Ureter (tissue), 1 donor: ENCODE data around the gene HES6. TPM values are rescaled to one million over a fixed set of nuclear protein-coding genes. Genes with fewer than 3 reads are reported as not detected.
"Not testable (repeated sequence)": the region's sequence is repeated elsewhere in the genome, so short reads cannot be mapped to it uniquely, and the experiment has no call there.

ENCODE experiments used
- DNase-seq: peaks from one replicate; pipeline ENCODE4 v3.0.0-alpha.2; 2020; ENCODE audit warnings: low spot score
- total RNA-seq: library from RNA; stranded (reverse); gene quantifications from one replicate; pipeline ENCODE4 v1.2.4, GENCODE V29; 2023
- donor health status: DM: yes; HTN: yes; CAD: no.

HES6 gene
- total RNA-seq, 1 donor from 2014 or later, result 3.4 TPM

- DNase-seq, result not testable (repeated sequence)
Measured at GRCh38 chr2:238273433-238273832, 33.6 kb upstream of the HES6 start.

- no peak for DNase-seq
Measured at GRCh38 chr2:238272156-238272555, 32.3 kb upstream of the HES6 start.

GRCh38 chr2:238271686-238272085, 31.8 kb upstream of the HES6 start:
- not testable (repeated sequence) for DNase-seq

GRCh38 chr2:238271061-238271554, 31.3 kb upstream of the HES6 start:
- no peak for DNase-seq

- no peak for DNase-seq
Measured at GRCh38 chr2:238270606-238271005, 30.8 kb upstream of the HES6 start.

- no peak for DNase-seq
Measured at GRCh38 chr2:238269741-238270140, 29.9 kb upstream of the HES6 start.

- DNase-seq, result no peak
Measured at GRCh38 chr2:238267884-238268680, 28.2 kb upstream of the HES6 start.

GRCh38 chr2:238267341-238267710, 27.5 kb upstream of the HES6 start:
- no peak for DNase-seq

GRCh38 chr2:238265605-238266004, 25.8 kb upstream of the HES6 start:
- no peak for DNase-seq

- no peak for DNase-seq
Measured at GRCh38 chr2:238264072-238264460, 24.2 kb upstream of the HES6 start.

- DNase-seq, result peak; percentile 93
Measured at GRCh38 chr2:238263204-238264071, 23.6 kb upstream of the HES6 start.

GRCh38 chr2:238262496-238263122, 22.8 kb upstream of the HES6 start:
- no peak for DNase-seq

- no peak for DNase-seq
Measured at GRCh38 chr2:238261718-238262375, 22.0 kb upstream of the HES6 start.

- DNase-seq, result no peak
Measured at GRCh38 chr2:238260883-238261282, 21.0 kb upstream of the HES6 start.

- no peak for DNase-seq
Measured at GRCh38 chr2:238259061-238260020, 19.5 kb upstream of the HES6 start.

GRCh38 chr2:238257786-238258700, 18.2 kb upstream of the HES6 start:
- DNase-seq, result no peak

GRCh38 chr2:238256594-238257104, 16.8 kb upstream of the HES6 start:
- peak; percentile 76 for DNase-seq

- no peak for DNase-seq
Measured at GRCh38 chr2:238256111-238256510, 16.3 kb upstream of the HES6 start.

- DNase-seq, result no peak
Measured at GRCh38 chr2:238255636-238256035, 15.8 kb upstream of the HES6 start.
